Erythroblast (primary cell): ENCODE measurements around the gene HECTD2.

Experiments
- GATA1 ChIP-seq: IDR thresholded peaks from 2 replicates; pipeline ENCODE4 v1.6.1; 2011; ENCODE audit warnings: low read depth, mild to moderate bottlenecking, control low read depth, low read length, moderate library complexity
- POLR2A ChIP-seq: IDR thresholded peaks from 2 replicates; pipeline ENCODE4 v1.6.1; 2011; ENCODE audit warnings: mild to moderate bottlenecking, low read length

DNA sequence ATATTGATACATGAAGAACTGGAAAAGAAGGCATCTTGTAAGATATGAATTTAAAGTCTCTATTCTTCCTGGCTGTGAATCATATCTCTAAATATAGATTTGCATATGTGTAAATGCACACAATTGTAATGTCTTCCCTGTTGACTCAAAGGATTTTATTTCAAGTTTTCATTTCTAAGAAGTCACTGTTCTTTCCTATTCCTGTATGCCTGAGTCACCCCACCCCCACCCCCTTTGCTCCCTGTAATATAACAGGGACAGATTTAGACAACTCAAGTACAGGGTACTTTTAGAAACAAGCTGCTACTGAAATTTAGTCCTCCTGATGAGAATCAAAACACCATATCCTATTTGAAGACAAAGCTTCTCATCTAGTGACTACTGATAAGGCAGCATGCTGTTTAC lies 43.0 kb upstream of the HECTD2 start:
- TF ChIP-seq POLR2A (no peak), GATA1 (no peak)
